HuH-7.5 (cell line): ENCODE data around the gene ESYT1.
"Not testable (repeated sequence)": the region's sequence is repeated elsewhere in the genome, so short reads cannot be mapped to it uniquely, and the experiment has no call there.

Source experiments
- DNase-seq: peaks from one replicate; pipeline ENCODE4 v3.0.0; 2011; ENCODE audit warnings: low spot score

The ESYT1 gene

GRCh38 chr12:56156464-56157200 is 28.6 kb downstream of the ESYT1 start:
- not testable (repeated sequence) for DNase-seq

- peak; percentile 78 for DNase-seq
Measured at GRCh38 chr12:56157201-56158028, 29.3 kb downstream of the ESYT1 start.

- peak; percentile 92 for DNase-seq
Measured at GRCh38 chr12:56158029-56158925, 30.2 kb downstream of the ESYT1 start, which contains the start of gene MYL6. TSS of gene MYL6 (plus strand) at chr12:56158359. CDS start at chr12:56158402, 43 bp downstream.

- no peak for DNase-seq
Measured at GRCh38 chr12:56158926-56159461, 30.9 kb downstream of the ESYT1 start.

GRCh38 chr12:56159482-56160192 is 31.6 kb downstream of the ESYT1 start:
- no peak for DNase-seq

GRCh38 chr12:56160193-56160763 is 32.2 kb downstream of the ESYT1 start:
- no peak for DNase-seq

- DNase-seq, result no peak
Measured at GRCh38 chr12:56160894-56161689, 33.0 kb downstream of the ESYT1 start.

GRCh38 chr12:56161690-56162351 is 33.8 kb downstream of the ESYT1 start:
- no peak for DNase-seq

- DNase-seq, result no peak
Measured at GRCh38 chr12:56162468-56163290, 34.6 kb downstream of the ESYT1 start.

GRCh38 chr12:56163533-56164344 is 35.7 kb downstream of the ESYT1 start:
- no peak for DNase-seq

- no peak for DNase-seq
Measured at GRCh38 chr12:56164345-56164729, 36.3 kb downstream of the ESYT1 start.

GRCh38 chr12:56165369-56165768 is 37.3 kb downstream of the ESYT1 start:
- DNase-seq, result no peak

GRCh38 chr12:56169229-56169759 is 41.2 kb downstream of the ESYT1 start:
- no peak for DNase-seq

GRCh38 chr12:56172839-56173238 is 44.8 kb downstream of the ESYT1 start:
- no peak for DNase-seq

GRCh38 chr12:56178347-56178746 is 50.3 kb downstream of the ESYT1 start:
- DNase-seq, result no peak

- DNase-seq, result no peak
Measured at GRCh38 chr12:56186957-56187356, 58.9 kb downstream of the ESYT1 start.

- DNase-seq, result no peak
Measured at GRCh38 chr12:56188131-56188777, 60.2 kb downstream of the ESYT1 start.
